Thyroid gland (tissue), 4 donors: ENCODE data around the gene XRCC5.

Source experiments
- CTCF ChIP-seq, 6 experiments: fragments of 200-600 bp in 3 of 6; fragments of 450-650 bp in 3 of 6; sonication (generic) in 3 of 6; IDR thresholded peaks; one replicate each; pipeline ENCODE4 v1.5.1; 2016 to 2019; ENCODE audit warnings: antibody characterized with exemption in 6 of 6, mild to moderate bottlenecking in 2 of 6, inconsistent platforms in 1 of 6, moderate library complexity in 1 of 6
- POLR2A ChIP-seq, 2 donors: fragments of 450-650 bp; IDR thresholded peaks; one replicate each; pipeline ENCODE4 v1.6.1; 2017; ENCODE audit warnings: antibody characterized with exemption in 2 of 2, mild to moderate bottlenecking in 2 of 2, moderate library complexity in 1 of 2

- TF ChIP-seq CTCF (IDR thresholded peaks at IDR 0.05) = no peak
- no peak for TF ChIP-seq POLR2A (IDR thresholded peaks at IDR 0.05)
Measured at GRCh38 chr2:216074794-216075193, 34.4 kb upstream of the XRCC5 start.
